Peyer's patch (tissue), 4 donors: ENCODE results near the gene PCDHGA5.
"Not testable (repeated sequence)": the region's sequence is repeated elsewhere in the genome, so short reads cannot be mapped to it uniquely, and the experiment has no call there.

Source experiments
- POLR2A ChIP-seq, 2 donors: fragments of 450-650 bp; IDR thresholded peaks; one replicate each; pipeline ENCODE4 v1.5.1; 2017; ENCODE audit warnings: antibody characterized with exemption in 2 of 2, mild to moderate bottlenecking in 2 of 2, moderate library complexity in 2 of 2
- TF ChIP-seq, protein P1 (sequence below), 6 experiments: fragments of 450-650 bp in 4 of 6; fragments of 200-600 bp in 2 of 6; sonication (generic) in 1 of 6; IDR thresholded peaks; one replicate each; pipeline ENCODE4 v1.5.1; 2017 to 2019; ENCODE audit warnings: antibody characterized with exemption in 6 of 6, mild to moderate bottlenecking in 3 of 6, moderate library complexity in 1 of 6

DNA sequence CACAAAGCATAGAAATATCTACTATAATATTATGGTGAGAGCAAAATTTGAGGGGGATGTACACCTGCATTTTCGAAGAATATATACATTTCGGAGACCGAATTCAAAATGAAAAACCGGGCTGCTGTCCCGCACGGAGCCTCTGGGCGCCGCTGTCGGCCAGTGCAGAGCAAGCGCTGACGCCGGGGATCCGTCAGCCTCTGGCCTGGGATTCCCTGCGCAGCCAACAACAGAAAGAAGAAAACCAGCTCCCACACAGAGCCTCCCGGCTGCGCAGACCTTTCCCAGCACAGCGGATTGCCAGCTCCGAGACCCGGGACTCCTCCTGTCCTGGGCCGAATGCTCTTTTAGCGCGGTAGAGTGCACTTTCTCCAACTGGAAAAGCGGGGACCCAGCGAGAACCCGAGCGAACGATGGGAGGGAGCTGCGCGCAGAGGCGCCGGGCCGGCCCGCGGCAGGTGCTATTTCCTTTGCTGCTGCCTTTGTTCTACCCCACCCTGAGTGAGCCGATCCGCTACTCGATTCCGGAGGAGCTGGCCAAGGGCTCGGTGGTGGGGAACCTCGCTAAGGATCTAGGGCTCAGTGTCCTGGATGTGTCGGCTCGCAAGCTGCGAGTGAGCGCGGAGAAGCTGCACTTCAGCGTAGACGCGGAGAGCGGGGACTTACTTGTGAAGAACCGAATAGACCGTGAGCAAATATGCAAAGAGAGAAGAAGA, 44.0 kb downstream of the PCDHGA5 start, which contains the start of gene PCDHGB6:
- TF ChIP-seq, protein P1, sequence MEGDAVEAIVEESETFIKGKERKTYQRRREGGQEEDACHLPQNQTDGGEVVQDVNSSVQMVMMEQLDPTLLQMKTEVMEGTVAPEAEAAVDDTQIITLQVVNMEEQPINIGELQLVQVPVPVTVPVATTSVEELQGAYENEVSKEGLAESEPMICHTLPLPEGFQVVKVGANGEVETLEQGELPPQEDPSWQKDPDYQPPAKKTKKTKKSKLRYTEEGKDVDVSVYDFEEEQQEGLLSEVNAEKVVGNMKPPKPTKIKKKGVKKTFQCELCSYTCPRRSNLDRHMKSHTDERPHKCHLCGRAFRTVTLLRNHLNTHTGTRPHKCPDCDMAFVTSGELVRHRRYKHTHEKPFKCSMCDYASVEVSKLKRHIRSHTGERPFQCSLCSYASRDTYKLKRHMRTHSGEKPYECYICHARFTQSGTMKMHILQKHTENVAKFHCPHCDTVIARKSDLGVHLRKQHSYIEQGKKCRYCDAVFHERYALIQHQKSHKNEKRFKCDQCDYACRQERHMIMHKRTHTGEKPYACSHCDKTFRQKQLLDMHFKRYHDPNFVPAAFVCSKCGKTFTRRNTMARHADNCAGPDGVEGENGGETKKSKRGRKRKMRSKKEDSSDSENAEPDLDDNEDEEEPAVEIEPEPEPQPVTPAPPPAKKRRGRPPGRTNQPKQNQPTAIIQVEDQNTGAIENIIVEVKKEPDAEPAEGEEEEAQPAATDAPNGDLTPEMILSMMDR (IDR thresholded peaks at IDR 0.05): peak in 4 of 6 experiments; percentile 25 to 53 (median 46)
- not testable (repeated sequence) for TF ChIP-seq POLR2A (IDR thresholded peaks at IDR 0.05)
